GM21737 (cell line): ENCODE data around the gene PPP6R2.
"Not testable (repeated sequence)": the region's sequence is repeated elsewhere in the genome, so short reads cannot be mapped to it uniquely, and the experiment has no call there.

ENCODE experiments used
- ATAC-seq: cut with Tn5 transposase; IDR thresholded peaks from one replicate; pipeline ENCODE4 v1.9.1; 2021; ENCODE audit warnings: mild to moderate bottlenecking, moderate library complexity; ENCODE audit not compliant: unreplicated experiment

The PPP6R2 gene

DNA sequence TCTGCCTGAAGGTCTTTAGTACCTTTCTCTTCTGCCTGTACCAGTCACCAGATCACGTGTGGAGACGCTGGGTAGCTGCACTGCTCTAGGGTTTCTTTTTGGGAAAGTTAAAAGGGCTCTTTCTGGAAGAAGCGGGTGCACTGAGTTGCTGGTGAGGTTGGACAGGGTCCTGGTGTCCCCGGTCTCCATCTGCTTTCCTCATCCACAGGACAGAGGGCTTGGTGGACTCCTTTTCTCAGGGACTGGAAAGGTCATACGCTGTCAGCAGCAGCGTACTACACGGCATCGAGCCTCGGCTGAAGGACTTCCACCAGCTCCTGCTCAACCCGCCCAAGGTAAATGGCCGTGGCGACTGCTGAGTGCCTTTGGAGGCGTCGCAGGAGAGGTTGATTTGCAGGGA, 78.9 kb downstream of the PPP6R2 start:
- no peak for ATAC-seq

DNA sequence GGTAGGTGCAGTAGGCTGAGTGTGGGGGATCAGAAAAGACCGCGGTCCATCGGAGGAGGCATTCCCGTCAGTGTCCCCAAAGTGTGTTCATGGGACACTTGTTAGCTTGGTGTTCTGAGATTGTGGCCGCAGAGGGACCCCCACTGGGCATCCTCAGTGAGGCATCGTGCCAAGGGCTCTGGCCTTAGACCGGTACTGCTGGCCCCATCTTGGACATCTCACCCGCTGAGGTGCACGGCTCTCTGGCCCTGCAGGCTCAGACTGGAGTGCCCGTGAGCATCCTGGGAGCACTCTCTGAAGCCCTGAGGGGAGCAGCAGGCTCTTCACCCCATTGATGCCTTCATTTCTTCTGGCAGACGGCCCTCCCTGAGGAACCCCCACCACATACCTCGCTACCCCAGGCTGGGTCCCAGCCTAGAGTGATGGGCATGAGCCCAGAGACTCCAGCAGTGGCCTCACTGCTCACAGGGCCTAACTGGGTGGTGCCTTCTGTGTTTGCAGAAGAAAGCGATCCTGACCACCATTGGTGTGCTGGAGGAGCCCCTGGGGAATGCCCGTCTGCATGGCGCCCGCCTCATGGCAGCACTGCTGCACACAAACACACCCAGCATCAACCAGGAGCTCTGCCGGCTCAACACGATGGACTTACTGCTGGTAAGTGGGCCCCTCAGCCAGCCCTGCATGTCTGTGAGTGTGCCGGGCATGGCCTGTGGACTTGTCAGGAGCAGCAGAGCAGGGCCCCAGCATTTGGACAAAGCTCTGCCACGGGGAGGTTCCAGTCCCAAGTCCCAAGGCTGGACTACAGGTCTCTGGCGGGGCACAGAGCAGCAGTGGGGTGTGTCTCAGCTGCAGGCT, 80.1 kb downstream of the PPP6R2 start:
- ATAC-seq: no peak

DNA sequence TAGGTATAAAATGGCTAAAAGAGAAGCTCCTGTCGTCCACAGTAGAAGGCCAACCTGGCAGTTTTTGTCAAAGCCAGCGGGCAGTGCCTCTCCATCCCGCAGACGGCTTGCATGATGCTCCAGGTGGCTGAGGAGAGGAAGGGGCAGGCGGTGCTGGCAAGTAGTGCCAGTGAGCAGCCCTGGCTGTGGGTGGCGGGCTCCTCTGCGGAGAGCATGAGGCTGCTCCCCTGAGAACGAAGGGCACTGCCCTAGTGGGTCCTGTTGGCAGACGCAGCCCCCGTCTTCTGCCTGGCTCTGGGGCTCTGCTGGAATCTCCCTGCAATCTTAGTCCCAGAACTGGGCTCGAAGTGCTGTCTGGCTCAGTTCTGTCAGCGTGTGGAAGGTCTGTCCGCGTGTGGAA, 80.8 kb downstream of the PPP6R2 start:
- ATAC-seq: no peak

DNA sequence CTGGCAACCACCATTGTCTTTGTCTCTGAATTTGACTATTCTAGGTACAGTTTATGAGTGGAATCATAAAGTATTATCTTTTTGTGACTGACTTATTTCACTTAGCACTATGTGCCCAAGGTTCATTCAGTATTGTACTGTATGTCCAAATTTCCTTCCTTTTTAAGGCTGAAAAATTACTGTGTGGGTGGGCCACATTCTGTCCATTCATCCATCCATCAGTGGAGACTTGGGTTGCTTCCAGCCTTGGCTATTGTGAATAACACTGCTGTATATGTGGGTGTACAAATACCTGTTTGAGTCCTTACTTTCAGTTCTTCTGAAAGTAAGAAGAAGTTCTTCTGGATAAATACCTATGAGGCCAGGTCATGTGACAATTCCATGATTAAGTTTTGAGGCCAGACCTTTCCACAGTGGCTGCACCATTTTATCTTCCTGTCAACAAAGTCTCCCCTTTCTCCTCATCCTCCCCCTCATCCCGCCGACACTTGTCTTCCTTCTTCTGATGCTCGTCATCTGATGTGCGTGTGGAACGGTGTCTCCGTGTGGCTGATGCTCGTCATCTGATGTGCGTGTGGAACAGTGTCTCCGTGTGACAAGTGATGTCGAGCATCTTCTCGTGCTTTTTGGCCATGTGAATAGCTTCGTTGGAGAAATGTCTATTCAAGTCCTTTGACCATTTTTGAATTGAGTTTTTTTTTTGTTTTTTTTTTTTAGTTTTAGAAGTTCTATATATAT, 82.2 kb downstream of the PPP6R2 start:
- ATAC-seq: no peak

DNA sequence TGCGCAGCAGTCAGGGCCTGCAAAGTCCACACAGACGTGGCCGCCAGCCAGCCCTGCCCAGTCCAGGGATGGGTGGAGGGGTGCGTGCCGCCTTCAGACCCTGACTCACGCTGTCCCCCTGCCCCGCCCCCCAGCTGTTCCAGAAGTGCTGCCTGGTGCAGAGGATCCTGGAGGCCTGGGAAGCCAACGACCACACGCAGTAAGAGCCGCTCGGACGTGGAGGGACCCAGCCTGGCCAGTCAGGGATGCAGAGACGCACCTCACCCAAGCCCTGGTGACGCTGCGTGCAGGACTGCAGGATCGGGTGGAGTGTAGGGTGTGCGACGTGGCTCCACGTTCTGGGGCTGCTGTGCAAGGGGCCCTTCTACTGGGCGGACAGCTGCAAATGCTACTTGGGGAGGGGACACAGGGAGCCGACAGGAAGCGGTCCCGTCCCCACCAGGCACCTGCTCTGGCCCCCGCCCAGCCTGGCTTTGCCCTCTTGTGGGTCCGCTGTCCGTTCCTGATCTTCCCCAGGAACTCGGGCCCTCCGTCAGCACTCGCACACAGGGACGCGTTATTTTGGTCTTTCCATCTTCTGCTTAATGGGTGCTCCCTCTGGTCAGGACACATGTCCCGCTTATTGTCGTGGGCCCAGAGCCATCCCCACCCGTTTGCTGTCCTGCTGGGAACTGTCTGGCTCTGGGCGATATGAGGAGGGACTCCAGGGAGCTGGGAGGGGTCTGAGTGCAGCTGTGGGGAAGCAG, 89.2 kb downstream of the PPP6R2 start:
- ATAC-seq: no peak

DNA sequence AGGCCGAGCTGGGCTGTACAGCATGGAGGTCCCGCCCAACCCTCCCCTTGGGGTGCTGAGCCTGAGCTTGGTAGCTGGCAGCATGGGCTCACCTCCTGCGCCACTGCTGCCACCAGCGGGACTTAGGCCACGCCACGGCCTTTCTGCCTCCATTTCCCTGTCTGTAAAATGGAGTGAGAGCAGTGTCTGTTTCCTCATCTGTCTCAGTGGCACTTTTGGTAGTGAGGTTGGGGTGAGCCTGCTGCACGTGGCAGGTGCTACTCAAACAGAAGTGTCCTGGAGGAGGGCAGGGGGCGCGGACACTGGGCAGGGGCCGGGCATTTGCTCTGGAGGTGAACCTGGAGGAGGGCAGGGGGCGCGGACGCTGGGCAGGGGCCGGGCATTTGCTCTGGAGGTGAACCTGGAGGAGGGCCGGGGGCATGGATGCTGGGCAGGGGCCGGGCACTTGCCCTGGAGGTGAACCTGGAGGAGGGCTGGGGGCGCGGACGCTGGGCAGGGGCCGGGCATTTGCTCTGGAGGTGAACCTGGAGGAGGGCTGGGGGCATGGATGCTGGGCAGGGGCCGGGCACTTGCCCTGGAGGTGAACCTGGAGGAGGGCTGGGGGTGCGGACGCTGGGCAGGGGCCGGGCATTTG, 89.9 kb downstream of the PPP6R2 start:
- ATAC-seq: not testable (repeated sequence)

DNA sequence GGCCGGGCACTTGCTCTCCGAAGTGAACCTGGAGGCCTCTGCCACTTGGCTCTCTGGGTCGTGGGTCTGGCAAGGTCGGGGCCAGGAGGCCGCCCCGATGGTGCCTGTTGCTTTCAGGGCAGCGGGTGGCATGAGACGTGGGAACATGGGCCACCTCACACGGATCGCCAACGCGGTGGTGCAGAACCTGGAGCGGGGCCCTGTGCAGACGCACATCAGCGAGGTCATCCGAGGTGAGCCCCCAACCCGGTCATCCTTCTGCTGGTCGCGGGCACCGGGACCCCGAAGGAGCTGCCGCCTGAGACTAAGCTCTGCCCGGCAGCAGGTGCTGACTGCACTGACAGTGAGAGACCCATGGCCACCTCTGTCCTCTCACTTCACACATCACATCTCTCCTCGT, 91.7 kb downstream of the PPP6R2 start:
- ATAC-seq: no peak

DNA sequence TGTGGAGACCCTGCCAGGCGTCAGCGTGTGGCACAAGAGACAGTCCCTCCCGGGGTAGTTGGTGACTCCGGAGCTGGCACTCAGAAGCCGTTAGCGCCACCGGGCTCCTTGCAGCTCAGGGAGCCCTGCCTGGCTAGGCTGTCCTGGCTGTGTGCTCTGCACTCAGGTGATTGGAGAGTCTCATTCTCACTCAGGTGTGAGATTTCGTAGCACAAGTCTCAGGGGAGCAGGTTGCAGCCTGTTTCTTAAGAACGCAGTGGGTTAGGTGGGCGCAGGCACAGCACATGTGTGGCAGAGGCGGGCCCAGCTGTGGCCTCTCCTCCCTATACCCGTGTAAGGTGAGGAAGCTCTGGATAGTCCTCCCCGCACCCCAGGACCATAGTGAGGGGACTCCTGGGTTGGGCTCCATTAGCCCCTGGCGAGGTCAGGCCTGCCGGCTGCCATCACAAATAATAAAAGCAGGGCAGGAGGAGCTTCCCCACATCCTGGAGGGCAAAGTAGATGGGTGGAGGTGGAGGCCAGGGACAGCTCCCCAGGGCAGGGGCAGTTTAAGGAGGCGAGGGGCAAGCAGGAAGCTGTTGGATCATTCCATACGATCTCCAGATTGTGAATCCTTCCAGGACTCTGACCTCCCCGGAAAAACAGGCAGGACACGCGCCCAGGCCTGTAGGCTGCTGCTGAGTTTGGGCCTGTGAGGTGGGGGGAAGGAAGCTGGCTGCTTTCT, 92.3 kb downstream of the PPP6R2 start:
- no peak for ATAC-seq

DNA sequence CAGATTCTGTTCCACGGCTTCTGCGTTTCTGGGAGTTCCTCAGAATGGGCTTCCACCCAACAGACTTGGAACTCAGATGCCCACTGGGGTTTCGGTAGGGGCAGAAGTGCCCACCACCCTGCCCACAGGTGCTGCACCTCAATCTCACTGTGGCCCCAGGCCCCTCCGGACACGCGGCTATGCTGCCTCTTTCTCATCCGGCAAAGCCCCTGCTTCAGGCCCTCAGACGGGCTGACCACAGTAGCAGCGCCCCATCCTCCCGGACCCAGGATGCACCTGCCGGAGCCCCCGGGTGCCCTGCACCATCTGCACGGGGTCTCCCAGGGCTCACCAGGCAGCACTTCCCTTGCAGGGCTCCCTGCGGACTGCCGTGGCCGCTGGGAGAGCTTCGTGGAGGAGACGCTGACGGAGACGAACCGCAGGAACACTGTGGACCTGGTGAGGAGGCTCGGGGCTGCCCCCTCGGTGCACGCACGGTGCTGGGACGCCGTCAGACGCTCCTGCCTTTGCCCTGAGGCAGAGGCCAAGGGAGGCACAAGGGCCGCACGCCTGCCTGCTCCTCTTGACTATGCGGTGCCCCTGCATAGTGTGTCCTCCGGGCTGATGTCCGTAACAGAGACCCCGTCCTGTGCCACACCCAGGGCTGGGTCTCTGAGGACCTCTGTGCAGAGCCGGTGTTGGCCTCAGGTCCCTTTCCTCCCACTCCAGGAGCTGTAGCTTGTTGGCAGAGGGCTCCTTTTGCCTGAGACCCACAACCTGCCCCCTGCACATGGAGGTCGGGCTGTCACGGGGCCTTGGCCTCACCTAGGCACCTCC, 93.1 kb downstream of the PPP6R2 start:
- no peak for ATAC-seq

DNA sequence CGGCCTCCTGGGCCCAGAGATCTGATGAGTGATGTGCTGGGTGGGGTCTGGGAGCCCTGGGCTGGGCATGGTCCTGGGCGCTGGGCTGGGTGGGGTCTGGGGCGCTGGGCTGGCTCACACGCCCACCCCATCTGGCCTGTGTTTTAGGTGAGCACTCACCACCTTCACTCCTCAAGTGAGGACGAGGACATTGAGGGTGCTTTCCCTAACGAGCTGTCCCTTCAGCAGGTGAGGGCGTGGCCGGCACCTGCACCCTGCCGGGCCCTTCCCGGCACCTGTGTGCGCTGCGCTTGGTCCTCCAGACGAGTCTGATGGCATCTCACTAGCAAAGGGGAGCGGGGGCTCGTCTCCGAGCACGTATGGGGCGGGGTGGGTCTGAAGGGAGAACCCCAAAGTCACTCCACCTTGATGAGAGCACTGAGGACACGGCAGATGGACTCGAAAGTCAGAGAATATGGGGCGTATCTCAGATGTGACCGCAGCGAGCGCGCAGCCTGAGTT, 93.8 kb downstream of the PPP6R2 start:
- ATAC-seq: no peak

DNA sequence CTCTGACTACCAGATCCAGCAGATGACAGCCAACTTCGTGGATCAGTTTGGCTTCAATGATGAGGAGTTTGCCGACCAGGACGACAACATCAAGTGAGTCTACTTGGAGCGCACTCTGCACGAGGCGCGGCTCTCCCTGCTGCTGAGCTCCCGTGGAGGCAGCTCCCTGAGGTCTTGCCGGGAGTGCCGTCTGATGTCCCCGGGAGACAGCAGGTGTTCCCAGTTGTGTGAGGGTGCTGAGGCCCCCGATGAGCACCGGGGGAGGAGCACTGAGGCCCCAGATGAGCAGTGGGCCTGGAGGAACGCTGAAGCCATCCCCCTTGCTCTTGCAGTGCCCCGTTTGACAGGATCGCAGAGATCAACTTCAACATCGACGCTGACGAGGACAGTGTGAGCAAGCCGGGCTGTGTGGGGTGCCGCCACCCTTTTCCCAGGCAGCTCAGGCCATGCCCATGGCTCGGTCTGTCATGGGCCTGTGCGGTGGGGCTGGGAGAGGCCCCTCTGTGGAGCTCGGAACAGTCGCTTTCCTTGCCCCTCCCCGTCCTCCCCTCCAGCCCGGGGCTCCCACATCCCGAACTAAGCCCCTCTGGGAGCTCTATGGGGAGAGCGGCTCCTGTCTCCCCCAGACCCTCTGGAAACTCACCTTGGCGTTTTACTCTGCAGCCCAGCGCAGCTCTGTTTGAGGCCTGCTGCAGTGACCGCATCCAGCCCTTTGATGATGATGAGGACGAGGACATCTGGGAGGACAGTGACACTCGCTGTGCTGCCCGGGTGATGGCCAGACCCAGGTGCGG, 94.6 kb downstream of the PPP6R2 start:
- no peak for ATAC-seq

DNA sequence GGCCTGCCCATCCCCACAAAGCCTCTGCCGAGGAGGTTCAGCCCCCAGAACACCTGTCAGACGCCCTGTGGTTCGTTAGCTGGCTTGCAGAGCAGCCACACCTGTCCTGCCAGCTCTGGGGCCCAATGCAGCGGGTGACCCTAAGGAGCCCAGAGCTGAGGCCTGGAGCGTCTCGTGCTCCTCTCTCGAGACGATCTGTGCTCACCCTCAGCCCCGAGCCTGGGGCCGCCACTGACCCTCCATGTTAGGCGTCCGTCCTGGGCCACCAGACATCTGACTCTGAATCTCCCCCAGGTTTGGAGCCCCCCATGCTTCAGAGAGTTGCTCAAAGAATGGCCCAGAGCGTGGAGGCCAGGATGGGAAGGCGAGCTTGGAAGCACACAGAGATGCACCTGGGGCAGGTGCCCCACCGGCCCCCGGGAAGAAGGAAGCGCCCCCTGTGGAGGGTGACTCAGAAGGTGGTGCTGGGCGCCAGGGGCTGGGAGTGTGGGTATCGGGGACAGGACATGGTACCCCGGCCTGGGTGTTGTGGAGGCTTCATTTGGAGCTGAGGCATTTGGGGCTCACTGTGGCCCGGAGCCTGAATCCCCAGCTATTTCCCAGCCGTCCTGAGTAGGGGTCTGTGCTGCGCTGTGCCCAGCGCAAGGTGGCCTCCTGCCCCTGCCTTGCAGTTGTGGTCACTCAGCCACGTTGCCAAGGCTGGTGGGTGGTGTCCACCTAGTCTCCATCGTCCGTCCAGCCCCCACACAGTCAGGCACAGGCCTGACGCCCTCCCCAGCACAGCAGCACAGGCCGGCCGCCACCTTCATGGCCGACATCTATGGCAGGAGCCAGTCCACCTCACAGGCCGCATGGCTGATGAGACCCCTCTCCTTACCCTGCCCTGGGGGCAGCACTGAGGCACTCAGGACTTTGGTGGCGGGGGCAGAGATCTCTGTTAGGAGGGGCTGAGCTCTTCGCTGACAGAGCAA, 95.5 kb downstream of the PPP6R2 start:
- ATAC-seq: no peak

DNA sequence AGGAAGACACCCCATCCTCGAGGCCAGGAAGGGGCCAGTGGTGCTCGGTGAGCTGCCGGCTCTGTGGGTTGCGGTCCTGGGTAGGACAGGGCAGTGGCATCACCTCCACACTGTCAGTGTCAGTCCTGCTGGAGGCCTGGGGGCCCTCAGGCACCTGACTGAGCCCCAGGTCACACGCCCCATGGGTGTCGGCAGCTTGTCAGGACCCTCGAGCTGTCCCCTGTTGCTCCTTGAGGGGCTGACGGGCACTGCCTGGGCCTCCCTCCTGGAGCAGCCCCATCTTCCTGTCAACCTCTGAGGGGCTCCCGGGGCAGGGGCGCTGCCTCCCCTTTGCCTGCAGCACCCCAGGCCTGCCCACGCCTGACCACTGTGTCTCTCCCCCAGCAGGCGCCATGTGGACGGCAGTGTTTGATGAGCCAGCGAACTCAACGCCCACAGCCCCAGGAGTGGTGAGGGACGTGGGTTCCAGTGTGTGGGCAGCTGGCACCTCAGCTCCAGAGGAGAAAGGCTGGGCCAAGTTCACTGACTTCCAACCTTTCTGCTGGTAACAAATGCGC, 96.3 kb downstream of the PPP6R2 start:
- ATAC-seq: no peak

DNA sequence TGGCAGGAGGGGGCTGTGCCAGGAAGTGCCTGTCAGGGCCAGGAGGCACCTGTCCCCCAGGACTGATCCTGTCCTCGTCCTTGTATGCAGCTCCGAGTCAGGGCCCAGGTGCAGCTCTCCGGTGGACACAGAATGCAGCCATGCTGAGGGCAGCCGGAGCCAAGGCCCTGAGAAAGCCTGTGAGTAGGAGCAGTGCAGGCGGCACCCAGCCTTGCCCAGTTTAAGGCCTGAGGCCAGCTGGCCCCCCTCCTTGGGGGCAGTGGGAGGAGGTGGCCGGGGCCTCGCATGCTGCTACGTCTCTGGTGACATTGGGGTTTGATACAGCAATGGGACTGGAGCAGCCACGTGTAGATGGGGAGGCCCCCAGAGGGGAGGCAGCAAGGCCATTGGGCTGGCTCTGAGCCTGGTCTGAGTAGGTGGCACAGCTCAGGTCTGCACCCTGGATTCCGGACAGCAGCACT, 96.8 kb downstream of the PPP6R2 start:
- no peak for ATAC-seq

DNA sequence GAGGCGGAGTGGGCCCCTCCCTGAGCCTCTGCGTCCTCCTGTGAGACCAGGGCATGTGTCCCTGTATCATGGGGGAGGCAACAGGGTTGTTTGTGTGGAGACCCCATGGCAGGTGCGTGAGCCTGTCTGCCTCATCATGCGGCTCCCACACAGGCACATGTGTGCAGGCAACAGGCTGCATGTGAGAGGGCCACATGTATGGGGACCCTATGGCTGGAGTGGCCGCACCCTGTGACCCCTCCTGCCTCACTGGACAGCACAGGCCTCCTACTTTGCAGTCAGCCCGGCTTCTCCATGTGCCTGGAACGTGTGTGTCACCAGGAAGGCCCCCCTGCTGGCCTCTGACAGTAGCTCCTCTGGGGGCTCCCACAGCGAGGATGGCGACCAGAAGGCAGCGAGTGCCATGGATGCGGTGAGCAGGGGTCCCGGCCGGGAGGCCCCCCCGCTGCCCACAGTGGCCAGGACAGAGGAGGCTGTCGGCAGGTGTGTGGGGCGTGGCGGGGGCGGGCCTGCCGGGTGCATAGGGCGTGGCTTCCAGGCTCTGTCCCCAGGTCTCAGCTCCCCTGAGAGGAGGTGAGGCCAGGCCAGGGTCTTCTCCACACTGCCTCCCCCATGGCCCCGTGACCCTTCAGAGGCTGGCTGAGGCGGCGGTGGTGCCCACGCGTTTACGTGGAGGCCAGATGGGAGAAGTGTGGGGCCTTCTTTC, 97.6 kb downstream of the PPP6R2 start:
- ATAC-seq: no peak

DNA sequence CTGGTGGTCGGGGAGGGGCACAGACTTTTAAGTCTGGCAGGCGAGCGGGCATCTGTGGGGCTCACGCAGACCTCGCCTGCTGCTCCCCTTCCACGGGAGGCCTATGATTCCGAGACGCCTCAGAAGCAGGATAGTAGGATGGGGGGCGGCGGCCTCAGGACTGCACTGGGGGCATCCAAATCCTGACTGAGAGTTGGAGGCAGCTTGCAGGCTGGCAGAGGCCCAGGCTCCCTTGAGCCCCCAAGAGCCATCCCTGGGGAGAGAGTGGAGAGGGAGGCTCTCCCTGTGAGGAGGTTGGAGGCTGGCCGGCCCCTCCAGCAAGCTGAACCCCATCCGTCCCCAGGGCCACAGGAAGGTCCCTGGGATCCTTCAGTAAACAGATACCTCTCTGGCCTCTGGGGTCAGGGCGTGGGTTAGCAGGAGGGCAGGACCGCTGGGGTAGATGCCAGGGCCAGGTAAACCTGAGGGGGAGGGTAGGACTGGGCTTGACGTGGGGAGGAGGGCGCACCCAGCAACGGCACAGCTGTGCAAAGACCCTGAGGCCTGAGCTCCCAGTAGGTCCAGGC, 98.4 kb downstream of the PPP6R2 start:
- ATAC-seq: no peak
